SU-DHL-6 (cell line): ENCODE data around the gene NPM1.
A peak's percentile ranks its signal among the peaks of the same experiment; 100 is the strongest.

Experiments used
- H2AFZ ChIP-seq: fragments of 200-600 bp; sonication (generic); 2 replicates; pipeline ENCODE4 v1.6.1; 2014; ENCODE audit warnings: low read depth, mild to moderate bottlenecking, moderate library complexity, mixed read lengths, antibody characterized with exemption, low read length; ENCODE audit not compliant: severe bottlenecking
- H3F3A ChIP-seq: fragments of 200-600 bp; shearing (Covaris generic); 2 replicates; pipeline ENCODE4 v1.6.0; 2016; ENCODE audit warnings: antibody characterized with exemption, mild to moderate bottlenecking; ENCODE audit not compliant: insufficient read depth
- H3K27ac ChIP-seq: fragments of 200-600 bp; sonication (generic); 2 replicates; pipeline ENCODE4 v1.5.1; 2016; ENCODE audit warnings: low read depth, mild to moderate bottlenecking, low read length, moderate library complexity, mixed read lengths
- H3K27me3 ChIP-seq: fragments of 200-600 bp; sonication (generic), shearing (Covaris generic); 2 replicates; pipeline ENCODE4 v1.6.0; 2014; ENCODE audit warnings: mild to moderate bottlenecking, low read length
- H3K36me3 ChIP-seq: fragments of 200-600 bp; sonication (generic); 2 replicates; pipeline ENCODE4 v1.6.1; 2014; ENCODE audit warnings: mild to moderate bottlenecking, low read length, mixed read lengths
- H3K4me2 ChIP-seq: fragments of 300-600, 200-600 bp; shearing (Covaris generic), sonication (generic); 2 replicates; pipeline ENCODE4 v1.6.0; 2014; ENCODE audit warnings: low read length, low read depth, mild to moderate bottlenecking; ENCODE audit not compliant: poor library complexity, severe bottlenecking
- H3K4me3 ChIP-seq: fragments of 200-600 bp; sonication (generic); 2 replicates; pipeline ENCODE4 v1.5.1; 2014; ENCODE audit warnings: antibody characterized with exemption, low read length, mild to moderate bottlenecking, mixed read lengths; ENCODE audit not compliant: insufficient read depth, poor library complexity, severe bottlenecking
- H3K79me2 ChIP-seq: fragments of 200-600 bp; sonication (generic); 2 replicates; pipeline ENCODE4 v1.6.1; 2014; ENCODE audit warnings: mild to moderate bottlenecking, low read length, moderate library complexity; ENCODE audit not compliant: insufficient read depth
- H3K9ac ChIP-seq: fragments of 200-600 bp; sonication (generic); 2 replicates; pipeline ENCODE4 v1.7.0; 2014; ENCODE audit warnings: mild to moderate bottlenecking, low read length
- H3K9me2 ChIP-seq: fragments of 200-600 bp; sonication (generic); replicated peaks from 2 replicates; pipeline ENCODE4 v1.6.1; 2014; ENCODE audit warnings: low read length; ENCODE audit not compliant: insufficient read depth
- H3K9me3 ChIP-seq: fragments of 200-600 bp; sonication (generic); 2 replicates; pipeline ENCODE4 v1.6.1; 2014; ENCODE audit warnings: low read length, mixed read lengths; ENCODE audit not compliant: insufficient read depth
- H4K20me1 ChIP-seq: fragments of 200-600 bp; sonication (generic); 2 replicates; pipeline ENCODE4 v1.6.1; 2014; ENCODE audit warnings: low read depth, mild to moderate bottlenecking, antibody characterized with exemption, low read length, moderate library complexity, mixed read lengths
- CTCF ChIP-seq: fragments of 200-600 bp; sonication (generic); IDR thresholded peaks from one replicate; pipeline ENCODE4 v1.5.1; 2017; ENCODE audit warnings: antibody characterized with exemption, mild to moderate bottlenecking, low read length, moderate library complexity; ENCODE audit not compliant: insufficient read depth, poor library complexity, severe bottlenecking
- EZH2phosphoT487 ChIP-seq: fragments of 200-600 bp; sonication (generic), shearing (Covaris generic); conservative IDR thresholded peaks from 2 replicates; pipeline ENCODE4 v1.6.1; 2018; ENCODE audit warnings: mild to moderate bottlenecking, antibody characterized with exemption, low read length, moderate library complexity, mixed read lengths

NPM1 gene

GRCh38 chr5:171386861-171387344 lies 746 bp upstream of the NPM1 start:
- Histone ChIP-seq H3K27me3 (no peaks in the 10 kb centered on the region), H3K4me2 (peak overlapping the region; percentile 81), H3K9ac (peak overlapping the region; percentile 70), H3K9me3 (no peaks in the 10 kb centered on the region), H3K4me3 (peak overlapping the region; percentile 55), H3K27ac (peak overlapping the region; percentile 54), H4K20me1 (peaks cover 34% of the 10 kb centered on the region), H3F3A (peaks cover 21% of the 10 kb centered on the region; the same call in 1 of the 2 replicates), H2AFZ (peak overlapping the region; percentile 84), H3K9me2 (no peaks in the 10 kb centered on the region), H3K79me2 (peaks cover 42% of the 10 kb centered on the region), H3K36me3 (peaks cover 26% of the 10 kb centered on the region)
- no peak for TF ChIP-seq CTCF
- TF ChIP-seq EZH2phosphoT487 = no peak

- Histone ChIP-seq H3K36me3 (peaks cover 37% of the 10 kb centered on the region), H3K4me3 (peak overlapping the region; percentile 63), H3K9ac (peak overlapping the region; percentile 84), H3K27ac (peak overlapping the region; percentile 72), H3K9me3 (no peaks in the 10 kb centered on the region), H3K9me2 (no peaks in the 10 kb centered on the region), H3F3A (peaks cover 33% of the 10 kb centered on the region; the same call in 1 of the 2 replicates), H2AFZ (no peak overlapping the region), H3K4me2 (peak overlapping the region; percentile 81), H3K27me3 (no peaks in the 10 kb centered on the region), H3K79me2 (peaks cover 55% of the 10 kb centered on the region), H4K20me1 (peaks cover 46% of the 10 kb centered on the region)
- TF ChIP-seq CTCF (no peak), EZH2phosphoT487 (no peak)
Observed at GRCh38 chr5:171387970-171388815, 544 bp downstream of the NPM1 start.

- no peaks in the 10 kb centered on the region for H3K9me3 ChIP-seq
- H3K27me3 ChIP-seq = no peaks in the 10 kb centered on the region
- peaks cover 61% of the 10 kb centered on the region for H3K79me2 ChIP-seq
- peak overlapping the region; percentile 84 for H3K9ac ChIP-seq
- peaks cover 52% of the 10 kb centered on the region for H4K20me1 ChIP-seq
- peaks cover 43% of the 10 kb centered on the region for H3K36me3 ChIP-seq
- peak overlapping the region; percentile 72 for H3K27ac ChIP-seq
- no peaks in the 10 kb centered on the region for H3K9me2 ChIP-seq
- peak overlapping the region; percentile 81 for H3K4me2 ChIP-seq
- H3K4me3 ChIP-seq = peak overlapping the region; percentile 63
- no peak overlapping the region for H2AFZ ChIP-seq
- H3F3A ChIP-seq = peaks cover 33% of the 10 kb centered on the region; the same call in 1 of the 2 replicates
- TF ChIP-seq CTCF (no peak), EZH2phosphoT487 (no peak)
Observed at GRCh38 chr5:171388816-171389168, 1.1 kb downstream of the NPM1 start.
